Skeletal muscle cell (primary cell): ENCODE measurements around the gene PTPRC.

ENCODE experiments used
- DNase-seq: peaks from one replicate; pipeline ENCODE4 v3.0.0-alpha.2; 2010; ENCODE audit warnings: low read depth
- H3K4me3 ChIP-seq: 2 replicates; pipeline ENCODE4 v1.5.1; 2011; ENCODE audit warnings: low read depth, mild to moderate bottlenecking, control low read depth, low read length, moderate library complexity

The PTPRC gene

DNA sequence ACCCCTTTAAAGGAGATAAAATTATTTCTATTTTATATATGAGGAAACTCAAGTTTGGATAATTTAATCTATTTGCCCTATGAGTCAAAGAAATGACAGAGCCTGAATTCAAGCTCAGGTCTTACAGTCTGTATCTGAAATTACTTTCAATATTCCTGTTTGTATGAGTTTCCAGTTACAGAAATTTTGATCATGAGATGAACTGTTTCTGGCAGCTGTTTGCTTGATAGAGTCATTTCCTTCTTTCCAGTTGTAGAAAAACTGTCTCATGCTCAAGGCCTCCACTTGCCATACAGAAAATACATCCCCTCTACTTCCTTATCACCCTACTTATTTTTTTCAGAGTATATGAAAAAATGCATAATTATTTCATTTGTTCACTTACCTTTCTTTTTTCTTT is 87.6 kb downstream of the PTPRC start:
- DNase-seq, result no peak
- no peak overlapping the region for H3K4me3 ChIP-seq

DNA sequence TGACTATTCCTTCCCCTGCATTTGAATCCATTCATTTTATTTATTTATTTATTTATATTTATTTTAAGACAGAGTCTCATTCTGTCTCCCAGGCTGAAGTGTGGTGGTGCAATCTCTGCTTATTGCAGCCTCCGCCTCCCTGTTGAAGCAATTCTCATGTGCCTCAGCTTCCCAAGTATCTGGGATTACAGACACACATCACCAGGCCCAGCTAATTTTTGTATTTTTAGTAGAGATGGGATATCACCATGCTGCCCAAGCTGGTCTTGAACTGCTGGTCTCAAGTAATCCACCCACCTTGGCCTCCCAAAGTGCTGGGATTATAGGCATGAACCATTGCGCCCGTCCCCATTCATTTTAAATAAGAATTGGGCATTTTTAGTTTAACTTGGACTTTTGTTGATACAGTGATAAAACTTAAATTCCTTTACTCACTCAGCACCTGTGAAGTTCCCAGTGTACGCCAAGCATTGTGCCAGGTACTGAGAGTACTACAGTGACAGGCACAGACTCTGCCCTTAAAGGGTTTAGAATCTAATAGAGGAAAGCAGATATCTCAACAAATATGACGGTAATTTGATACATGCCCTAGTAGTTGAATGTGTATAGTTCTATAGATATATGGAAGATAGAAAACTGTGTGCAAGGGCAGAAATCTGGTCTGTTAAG is 90.5 kb downstream of the PTPRC start:
- no peak overlapping the region for H3K4me3 ChIP-seq
- no peak for DNase-seq

DNA sequence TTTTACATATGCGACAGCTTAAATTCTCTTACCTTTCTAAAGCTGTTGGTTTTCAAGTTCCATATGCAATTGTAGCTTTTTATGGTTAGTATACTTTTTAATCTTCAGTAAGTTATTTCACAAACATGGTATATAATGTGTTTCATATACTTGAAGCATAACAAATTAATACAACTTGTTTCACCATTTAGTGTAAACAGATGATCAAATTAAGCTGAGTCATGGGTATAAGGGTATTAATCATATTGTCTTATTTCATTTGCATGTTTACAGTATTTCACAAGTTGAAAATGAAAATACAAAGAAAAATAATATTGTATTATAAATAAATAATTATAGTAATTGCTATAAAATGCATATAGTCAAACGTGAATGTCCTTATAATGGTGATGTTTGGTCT is 92.1 kb downstream of the PTPRC start:
- DNase-seq, result no peak
- no peak overlapping the region for H3K4me3 ChIP-seq

DNA sequence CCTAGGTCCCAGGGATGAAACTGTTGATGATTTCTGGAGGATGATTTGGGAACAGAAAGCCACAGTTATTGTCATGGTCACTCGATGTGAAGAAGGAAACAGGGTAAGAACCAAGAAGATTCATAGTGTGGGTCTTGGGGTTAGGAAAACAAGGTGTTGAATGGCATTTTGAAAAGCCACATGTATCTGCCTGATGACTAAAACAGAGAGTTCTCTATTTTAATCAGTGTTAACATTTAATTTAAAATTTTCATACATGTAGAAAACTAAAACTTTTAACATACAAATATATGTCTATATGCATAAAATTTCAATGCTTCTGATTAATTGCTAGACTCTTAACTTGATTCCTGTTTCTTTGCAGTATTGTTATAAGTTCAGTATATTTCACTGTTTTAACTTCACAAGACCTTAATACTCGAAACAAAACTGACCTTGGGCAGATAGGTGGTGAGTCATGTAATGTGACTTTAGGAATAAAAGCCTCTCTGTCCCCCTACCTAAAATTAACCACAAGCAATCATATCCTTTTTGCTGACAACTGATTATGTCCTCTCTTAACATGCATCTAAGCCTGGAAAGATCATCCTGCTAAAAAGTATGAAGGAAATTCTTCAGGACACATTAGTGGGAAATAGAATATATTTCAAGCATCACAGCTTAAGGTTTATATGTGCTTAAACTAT is 95.6 kb downstream of the PTPRC start:
- no peak overlapping the region for H3K4me3 ChIP-seq
- no peak for DNase-seq

DNA sequence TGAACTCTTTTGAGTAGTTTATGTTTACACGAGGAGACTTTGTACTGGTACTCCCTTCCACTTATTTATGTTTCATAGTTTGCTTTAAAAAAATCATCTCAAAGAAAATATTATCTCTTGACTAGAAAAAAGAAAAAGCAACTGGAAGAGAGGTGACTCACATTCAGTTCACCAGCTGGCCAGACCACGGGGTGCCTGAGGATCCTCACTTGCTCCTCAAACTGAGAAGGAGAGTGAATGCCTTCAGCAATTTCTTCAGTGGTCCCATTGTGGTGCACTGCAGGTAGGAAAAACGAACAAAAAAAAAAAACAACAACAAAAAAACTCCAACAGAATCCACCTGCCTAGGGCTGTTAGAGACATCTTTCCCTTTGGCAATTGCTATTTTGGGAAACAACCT is 102.9 kb downstream of the PTPRC start:
- H3K4me3 ChIP-seq, result no peak overlapping the region
- DNase-seq, result no peak

DNA sequence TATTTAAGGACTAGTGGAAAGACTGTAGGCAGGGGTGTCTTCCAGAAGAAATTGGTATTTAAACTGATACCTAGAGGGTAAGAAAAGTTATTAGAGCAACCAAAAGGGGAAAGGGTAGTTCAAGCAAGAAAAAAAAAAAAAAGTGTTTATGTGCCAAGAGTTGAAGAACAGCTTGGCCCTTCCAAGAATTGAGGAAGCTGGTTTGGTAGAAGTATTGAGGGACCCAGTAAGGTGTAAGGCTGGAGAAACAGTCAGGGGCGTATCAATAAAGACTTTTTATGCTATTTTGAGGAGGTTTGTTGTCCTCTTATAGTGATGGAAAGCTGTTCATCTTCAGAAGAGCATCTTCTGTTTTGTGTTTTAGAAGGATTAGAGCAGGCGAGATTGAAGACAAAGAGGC is 108.3 kb downstream of the PTPRC start:
- no peak overlapping the region for H3K4me3 ChIP-seq
- no peak for DNase-seq

DNA sequence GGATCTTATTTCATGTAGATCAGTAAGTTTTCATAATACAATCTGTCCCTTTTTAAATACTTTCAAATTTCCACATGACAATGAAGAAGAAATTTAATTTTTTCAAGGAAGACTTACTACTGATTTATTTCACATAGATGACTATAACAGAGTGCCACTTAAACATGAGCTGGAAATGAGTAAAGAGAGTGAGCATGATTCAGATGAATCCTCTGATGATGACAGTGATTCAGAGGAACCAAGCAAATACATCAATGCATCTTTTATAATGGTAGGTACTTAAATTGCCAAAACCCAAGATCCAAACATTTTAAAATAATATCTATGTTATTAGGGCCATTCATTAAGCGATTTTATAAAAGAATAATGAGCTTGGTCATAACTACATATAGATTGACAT is 110.4 kb downstream of the PTPRC start:
- no peak overlapping the region for H3K4me3 ChIP-seq
- DNase-seq, result no peak

DNA sequence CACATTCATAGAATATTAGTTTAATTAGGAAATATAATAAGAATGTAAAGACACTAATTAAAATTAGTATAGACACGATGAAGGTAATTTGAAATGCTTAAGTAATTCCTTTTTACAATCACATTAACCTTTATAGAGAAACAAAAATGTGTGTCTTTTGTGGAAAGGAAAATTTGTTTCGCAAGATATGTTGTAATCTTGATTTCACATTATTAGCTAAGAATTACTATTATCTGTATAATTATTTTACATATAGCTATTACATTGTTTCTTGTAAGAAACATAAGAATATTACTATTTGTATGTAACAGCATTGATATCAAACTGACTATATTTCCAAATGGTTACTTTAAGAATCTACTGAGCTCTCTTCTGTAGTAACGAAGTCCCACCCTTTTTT is 111.2 kb downstream of the PTPRC start:
- no peak for DNase-seq
- H3K4me3 ChIP-seq, result no peak overlapping the region

DNA sequence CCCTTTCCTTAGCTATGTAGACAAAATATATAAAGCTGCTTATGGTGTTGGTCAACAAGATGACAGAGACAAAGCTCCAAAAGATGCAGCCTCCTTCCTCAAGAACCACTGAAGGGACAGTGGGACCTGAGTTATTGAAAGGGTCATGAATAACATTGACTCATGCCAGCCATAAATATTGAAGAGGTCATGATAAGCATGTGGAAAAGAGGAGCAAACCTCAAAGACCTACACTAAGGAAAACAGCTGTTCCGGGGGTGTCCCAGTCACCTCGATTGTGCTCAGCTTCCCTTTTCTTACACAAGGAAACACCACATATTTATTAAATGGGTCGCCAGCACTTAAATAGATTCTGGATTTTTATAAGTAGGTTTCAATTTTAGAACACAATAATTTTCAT is 112.9 kb downstream of the PTPRC start:
- DNase-seq, result no peak
- no peak overlapping the region for H3K4me3 ChIP-seq

DNA sequence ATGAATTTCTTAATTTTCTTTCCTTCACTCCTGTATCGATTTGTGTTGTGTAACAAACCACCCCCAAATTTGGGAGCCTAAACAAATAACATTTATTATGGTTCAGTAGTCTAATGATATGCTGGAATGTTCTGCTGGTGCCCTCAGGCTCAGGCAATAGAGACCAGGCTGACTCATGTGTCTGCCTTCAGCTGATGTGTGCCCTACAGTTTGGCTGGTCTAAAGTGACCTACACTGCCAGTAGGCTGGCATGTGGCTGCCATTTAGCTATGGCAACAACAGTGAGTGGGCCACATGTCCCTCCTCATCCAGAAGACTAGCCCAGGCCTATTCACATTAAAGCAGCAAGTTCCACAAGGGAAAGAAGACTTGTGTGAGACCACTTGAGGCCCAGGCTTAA is 115.8 kb downstream of the PTPRC start:
- DNase-seq, result no peak
- H3K4me3 ChIP-seq, result no peak overlapping the region

DNA sequence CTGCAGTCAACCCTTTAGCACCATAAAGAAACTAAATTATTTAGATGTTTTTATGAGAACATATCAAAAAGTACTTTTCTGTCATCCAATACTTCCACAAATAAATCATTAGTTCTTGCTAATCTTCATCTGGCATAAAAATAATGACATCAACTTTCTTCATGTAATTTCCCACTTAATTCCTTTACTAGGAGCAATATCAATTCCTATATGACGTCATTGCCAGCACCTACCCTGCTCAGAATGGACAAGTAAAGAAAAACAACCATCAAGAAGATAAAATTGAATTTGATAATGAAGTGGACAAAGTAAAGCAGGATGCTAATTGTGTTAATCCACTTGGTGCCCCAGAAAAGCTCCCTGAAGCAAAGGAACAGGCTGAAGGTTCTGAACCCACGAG is 116.9 kb downstream of the PTPRC start:
- DNase-seq, result no peak
- no peak overlapping the region for H3K4me3 ChIP-seq

DNA sequence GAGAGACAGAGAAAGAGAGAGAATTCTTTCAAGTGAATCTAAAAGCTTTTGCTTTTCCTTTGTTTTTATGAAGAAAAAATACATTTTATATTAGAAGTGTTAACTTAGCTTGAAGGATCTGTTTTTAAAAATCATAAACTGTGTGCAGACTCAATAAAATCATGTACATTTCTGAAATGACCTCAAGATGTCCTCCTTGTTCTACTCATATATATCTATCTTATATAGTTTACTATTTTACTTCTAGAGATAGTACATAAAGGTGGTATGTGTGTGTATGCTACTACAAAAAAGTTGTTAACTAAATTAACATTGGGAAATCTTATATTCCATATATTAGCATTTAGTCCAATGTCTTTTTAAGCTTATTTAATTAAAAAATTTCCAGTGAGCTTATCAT is 117.6 kb downstream of the PTPRC start:
- DNase-seq, result no peak
- H3K4me3 ChIP-seq, result no peak overlapping the region

DNA sequence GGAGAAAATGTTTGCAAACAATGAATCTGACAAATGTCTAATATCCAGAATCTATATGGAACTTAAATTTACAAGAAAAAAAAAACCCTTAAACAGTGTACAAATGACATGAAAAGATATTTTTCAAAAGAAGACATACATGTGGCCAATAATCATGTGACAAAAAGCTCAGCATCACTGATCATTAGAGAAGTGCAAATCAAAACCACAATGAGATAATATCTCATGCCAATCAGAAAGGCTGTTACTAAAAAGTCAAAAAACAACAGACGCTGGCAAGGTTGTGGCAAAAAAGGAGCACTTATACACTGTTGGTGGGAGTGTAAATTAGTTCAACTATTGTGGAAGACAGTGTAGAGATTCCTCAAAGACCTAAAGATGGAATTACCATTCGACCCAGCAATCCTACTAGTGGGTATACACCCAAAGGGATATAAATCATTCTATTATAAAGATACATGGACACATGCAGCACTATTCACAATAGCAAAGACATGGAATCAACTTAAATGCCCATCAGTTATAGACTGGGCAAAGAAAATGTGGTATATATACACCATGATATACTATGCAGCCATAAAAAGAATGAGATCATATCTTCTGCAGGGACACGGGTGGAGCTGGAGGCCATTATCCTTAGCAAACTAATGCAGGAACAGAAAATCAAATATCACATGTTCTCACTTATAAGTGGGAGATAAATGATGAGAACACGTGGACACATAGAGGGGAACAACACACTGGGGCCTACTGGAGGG is 123.2 kb downstream of the PTPRC start:
- H3K4me3 ChIP-seq, result no peak overlapping the region
- DNase-seq, result no peak

DNA sequence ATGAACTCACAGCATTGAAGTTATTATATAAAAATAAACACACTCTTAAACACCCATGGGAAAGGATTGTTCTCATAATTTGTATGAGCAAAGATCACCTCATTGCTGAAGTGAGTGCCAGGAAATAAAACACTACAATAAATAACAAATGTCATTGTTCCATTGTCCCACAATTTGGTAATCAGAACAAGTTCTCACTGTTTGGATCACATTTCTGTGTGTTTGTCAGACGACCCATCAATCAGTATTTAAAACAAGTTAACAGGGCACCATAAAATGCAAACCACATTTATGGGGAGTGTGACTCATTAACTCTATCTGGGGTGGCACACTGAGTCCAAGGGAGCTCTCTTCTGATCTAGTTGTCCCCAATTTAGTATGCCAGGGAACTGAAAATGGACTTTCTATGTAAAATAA is 124.5 kb downstream of the PTPRC start:
- no peak for DNase-seq
- no peak overlapping the region for H3K4me3 ChIP-seq

DNA sequence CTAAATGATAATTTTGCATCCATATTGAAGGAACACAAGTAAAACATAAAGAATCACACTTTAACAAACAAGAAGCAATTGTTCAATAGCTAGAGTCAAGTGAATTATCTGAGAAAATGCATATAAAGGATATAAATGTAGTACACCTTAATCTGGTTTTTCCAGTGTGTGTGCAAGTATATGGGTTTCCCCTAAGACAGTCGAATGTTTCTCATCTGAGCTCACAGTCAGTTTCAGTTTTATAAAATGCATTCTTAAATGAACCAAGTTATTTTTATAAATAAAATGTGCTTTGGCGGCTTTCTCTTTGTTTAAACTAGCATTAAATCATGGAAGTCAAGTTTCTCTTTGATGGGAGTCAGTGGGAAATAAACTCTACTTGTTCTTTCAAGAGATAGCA is 125.9 kb downstream of the PTPRC start:
- no peak for DNase-seq
- no peak overlapping the region for H3K4me3 ChIP-seq

DNA sequence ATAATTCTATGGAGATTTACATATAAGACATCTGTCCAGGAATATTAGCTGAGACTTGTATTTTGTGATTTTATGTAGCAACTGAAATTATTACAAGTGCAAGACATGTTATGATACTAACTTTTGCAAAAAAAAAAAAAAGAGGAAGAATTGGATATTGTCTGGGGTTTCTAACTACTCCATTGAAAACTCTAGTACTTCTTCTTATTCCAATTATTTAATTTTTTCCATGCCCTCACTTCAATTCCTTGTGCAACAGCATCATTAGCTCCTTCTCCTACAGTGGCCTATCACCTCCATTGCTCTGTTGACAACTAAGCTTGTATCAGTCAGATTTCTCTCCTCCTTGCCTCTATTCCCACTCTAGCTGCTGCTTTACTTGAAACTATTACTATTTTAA is 126.6 kb downstream of the PTPRC start:
- H3K4me3 ChIP-seq, result no peak overlapping the region
- no peak for DNase-seq

DNA sequence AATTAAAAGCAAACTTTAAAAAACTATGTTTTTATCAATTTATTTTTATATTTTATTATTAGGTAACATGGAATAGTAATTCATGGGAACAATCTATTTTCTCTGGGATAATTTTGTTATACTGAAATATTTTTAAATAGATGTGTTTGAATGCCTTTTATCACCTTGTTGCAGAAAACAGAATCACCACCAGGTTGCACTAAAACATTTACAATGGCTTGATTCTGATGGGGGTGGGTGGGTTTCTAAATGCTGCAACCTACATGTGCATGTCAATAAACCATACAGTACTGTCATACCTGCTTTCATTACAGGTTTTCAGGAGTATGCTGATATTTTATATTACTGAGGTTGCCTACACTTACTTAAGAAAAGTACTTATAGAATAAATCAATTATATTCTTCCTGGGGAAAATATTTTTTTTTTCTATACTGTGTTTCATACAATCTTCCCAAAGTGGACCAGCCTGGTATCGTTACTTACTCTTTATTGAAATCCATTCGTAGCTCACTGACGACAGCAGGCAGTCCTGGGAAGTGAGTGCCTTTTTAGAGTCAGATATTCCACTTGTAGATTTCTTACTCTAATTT is 132.8 kb downstream of the PTPRC start:
- no peak overlapping the region for H3K4me3 ChIP-seq
- DNase-seq, result no peak

DNA sequence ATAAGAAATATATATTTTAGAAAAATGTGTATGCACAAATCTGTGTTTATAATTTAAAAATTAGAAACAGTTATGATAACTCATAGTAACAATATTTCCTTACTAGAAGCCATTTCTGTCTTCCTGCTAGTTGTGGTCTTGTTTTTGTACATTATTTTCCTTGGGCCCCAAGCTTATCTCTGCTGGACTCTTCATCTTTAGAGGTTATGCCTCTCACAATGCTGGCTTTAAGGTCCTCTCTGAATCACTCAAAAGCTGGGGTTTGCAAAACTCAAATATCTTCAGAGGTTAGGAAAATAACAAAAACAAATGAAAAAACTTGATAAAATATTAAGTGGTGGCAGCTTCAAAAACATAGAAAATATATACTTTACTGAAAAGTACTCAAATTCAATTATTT is 133.8 kb downstream of the PTPRC start:
- DNase-seq, result no peak
- no peak overlapping the region for H3K4me3 ChIP-seq

DNA sequence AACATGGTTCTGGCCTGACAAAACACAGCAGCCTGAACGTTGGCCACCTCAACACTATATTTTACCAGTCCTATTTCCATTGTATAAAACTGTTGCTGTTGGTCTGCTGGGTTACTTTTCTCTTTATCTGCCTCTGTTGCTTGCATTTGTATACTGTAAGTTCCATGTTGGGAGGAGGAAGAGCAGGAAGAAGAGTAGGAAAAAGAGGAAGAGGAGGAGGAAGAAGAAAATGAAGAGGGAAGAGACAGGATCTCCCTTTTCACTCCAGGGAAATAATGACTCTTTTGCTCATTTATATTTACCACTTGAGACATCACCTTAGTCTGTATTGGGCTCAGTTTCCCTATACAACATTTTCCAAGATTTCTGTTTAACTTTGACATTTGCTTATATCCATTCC is 134.2 kb downstream of the PTPRC start:
- no peak for DNase-seq
- H3K4me3 ChIP-seq, result no peak overlapping the region

DNA sequence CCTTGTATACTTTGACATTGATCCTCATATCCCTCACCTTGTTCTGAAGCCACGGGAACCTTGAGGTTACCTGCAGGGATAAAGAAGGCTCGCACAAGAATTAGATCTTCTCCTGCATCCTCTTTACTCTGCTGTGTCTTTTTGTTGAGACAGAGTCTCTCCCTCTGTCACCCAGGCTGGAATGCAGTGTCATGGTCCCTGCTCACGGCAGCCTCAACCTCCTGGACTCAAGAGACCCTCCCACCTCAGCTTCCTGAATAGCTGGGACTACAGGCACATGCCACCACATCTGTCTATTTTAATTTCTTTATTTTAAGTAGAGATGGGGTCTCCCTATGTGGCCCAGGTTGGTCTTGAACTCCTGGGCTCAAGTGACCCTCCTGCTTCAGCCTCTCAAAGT is 134.7 kb downstream of the PTPRC start:
- H3K4me3 ChIP-seq, result no peak overlapping the region
- DNase-seq, result no peak

DNA sequence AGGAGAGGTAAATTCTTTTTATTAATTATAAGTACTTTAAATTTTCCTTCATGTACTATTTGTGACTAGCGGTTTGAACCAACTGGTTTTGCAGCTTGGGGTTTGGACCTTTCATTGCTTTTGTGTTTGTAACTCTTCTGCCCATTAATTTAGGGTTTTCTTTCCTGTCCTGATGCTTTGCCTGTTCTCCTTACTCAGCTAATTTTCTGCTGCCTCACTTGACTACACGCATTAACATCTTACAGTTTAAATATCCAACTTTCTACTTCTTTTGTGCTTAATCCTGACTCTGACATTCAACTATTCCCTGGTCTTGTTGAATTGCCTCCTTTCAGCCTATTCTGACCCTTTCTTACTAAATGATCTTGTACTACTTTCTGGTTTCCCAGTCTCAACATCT is 135.6 kb downstream of the PTPRC start:
- no peak overlapping the region for H3K4me3 ChIP-seq
- no peak for DNase-seq
